GM12891 (cell line): ENCODE data around the gene TPM1.

Experiments used
- POLR2A ChIP-seq: IDR thresholded peaks from 2 replicates; pipeline ENCODE4 v1.6.1; 2011; ENCODE audit warnings: low read depth, low read length, control low read depth
- POLR2AphosphoS5 ChIP-seq: IDR thresholded peaks from 2 replicates; pipeline ENCODE4 v1.6.1; 2011; ENCODE audit warnings: low read depth, low read length, control low read depth

GRCh38 chr15:63014578-63014977 is 28.0 kb upstream of the TPM1 start:
- no peak for TF ChIP-seq POLR2A
- TF ChIP-seq POLR2AphosphoS5, result no peak
